CD1c-positive myeloid dendritic cell (primary cell): ENCODE data around the gene RAB11FIP2.
A peak's percentile ranks its signal among the peaks of the same experiment; 100 is the strongest.
"Not testable (repeated sequence)": the region's sequence is repeated elsewhere in the genome, so short reads cannot be mapped to it uniquely, and the experiment has no call there.

ENCODE experiments used
- DNase-seq: peaks from one replicate; pipeline ENCODE4 v3.0.0-alpha.2; 2016; ENCODE audit errors: extremely low spot score

RAB11FIP2 gene

GRCh38 chr10:118046395-118047156, at the start of gene RAB11FIP2:
RAB11FIP2 (minus strand) TSS chr10:118046941; CDS start chr10:118046163, 778 bp downstream.
- peak; percentile 96 for DNase-seq

GRCh38 chr10:118096022-118096421, 49.3 kb upstream of the RAB11FIP2 start:
- no peak for DNase-seq

- DNase-seq = no peak
Measured at GRCh38 chr10:118092209-118092608, 45.5 kb upstream of the RAB11FIP2 start.

GRCh38 chr10:118080817-118081216, 34.1 kb upstream of the RAB11FIP2 start:
- DNase-seq = no peak

GRCh38 chr10:118076705-118077104, 30.0 kb upstream of the RAB11FIP2 start:
- DNase-seq = no peak

- no peak for DNase-seq
Measured at GRCh38 chr10:118072840-118073239, 26.1 kb upstream of the RAB11FIP2 start.

GRCh38 chr10:118067389-118067788, 20.6 kb upstream of the RAB11FIP2 start:
- DNase-seq = not testable (repeated sequence)

- DNase-seq = no peak
Measured at GRCh38 chr10:118062798-118063238, 16.1 kb upstream of the RAB11FIP2 start.

- no peak for DNase-seq
Measured at GRCh38 chr10:118058371-118058770, 11.6 kb upstream of the RAB11FIP2 start.

GRCh38 chr10:118057361-118057760, 10.6 kb upstream of the RAB11FIP2 start:
- no peak for DNase-seq

- DNase-seq = no peak
Measured at GRCh38 chr10:118054383-118054782, 7.6 kb upstream of the RAB11FIP2 start.

GRCh38 chr10:118052816-118053215, 6.1 kb upstream of the RAB11FIP2 start:
- no peak for DNase-seq

- DNase-seq = no peak
Measured at GRCh38 chr10:118047880-118048279, 1.1 kb upstream of the RAB11FIP2 start.

GRCh38 chr10:118047157-118047719, 497 bp upstream of the RAB11FIP2 start:
- no peak for DNase-seq

GRCh38 chr10:118045837-118046394, 825 bp downstream of the RAB11FIP2 start:
- peak; percentile 64 for DNase-seq

- DNase-seq = no peak
Measured at GRCh38 chr10:118045158-118045836, 1.4 kb downstream of the RAB11FIP2 start.

- DNase-seq = no peak
Measured at GRCh38 chr10:118042827-118043242, 3.9 kb downstream of the RAB11FIP2 start.

GRCh38 chr10:118042336-118042735, 4.4 kb downstream of the RAB11FIP2 start:
- no peak for DNase-seq

- no peak for DNase-seq
Measured at GRCh38 chr10:118041316-118041715, 5.4 kb downstream of the RAB11FIP2 start.

- no peak for DNase-seq
Measured at GRCh38 chr10:118036281-118036875, 10.4 kb downstream of the RAB11FIP2 start.

- peak; percentile 48 for DNase-seq
Measured at GRCh38 chr10:118035354-118036005, 11.3 kb downstream of the RAB11FIP2 start.
